Caki2 (cell line): ENCODE measurements around the gene NTF3. TPM values are rescaled to one million over a fixed set of nuclear protein-coding genes. Genes with fewer than 3 reads are reported as not detected.

Source experiments
- DNase-seq: peaks from one replicate; pipeline ENCODE4 v3.0.0-alpha.2; 2015; ENCODE audit warnings: low read depth
- in situ Hi-C: cut with HindIII; loops from 2 replicates; pipeline ENCODE4 v1.10.0; 2016; ENCODE audit warnings: low sequenced_read_pairs, low pct_unique_long_range_greater_than_20kb, mixed read lengths
- total RNA-seq: library from RNA; depleted of rRNA; stranded (reverse); fragments of >200 nt; shearing (Covaris generic); gene quantifications from 2 replicates; pipeline ENCODE4 v1.2.3, GENCODE V29; 2014; ENCODE audit warnings: low replicate concordance

Gene NTF3
- total RNA-seq, 1 experiment from 2014 or later = not detected

DNA sequence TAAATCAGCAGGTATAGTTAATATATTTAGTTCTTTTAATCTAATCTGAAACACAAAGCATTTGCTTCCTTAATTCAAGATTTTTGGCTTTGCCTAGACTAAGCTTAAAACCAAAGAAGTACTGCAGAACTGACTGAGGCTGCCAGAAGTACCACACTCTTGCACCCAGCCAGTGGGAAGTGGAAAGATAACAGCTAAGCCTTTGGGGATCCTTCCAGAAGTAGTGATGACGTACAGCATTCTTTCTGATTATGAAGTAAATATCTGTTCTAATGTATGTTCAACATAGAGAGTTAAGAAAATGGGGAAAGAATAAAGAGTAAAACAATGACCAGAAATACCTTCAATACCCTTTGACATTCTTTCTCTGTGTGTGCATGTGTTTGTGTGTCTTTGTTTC is 19.3 kb downstream of the NTF3 start:
- no peak for DNase-seq
- in situ Hi-C loops = no loop called here

DNA sequence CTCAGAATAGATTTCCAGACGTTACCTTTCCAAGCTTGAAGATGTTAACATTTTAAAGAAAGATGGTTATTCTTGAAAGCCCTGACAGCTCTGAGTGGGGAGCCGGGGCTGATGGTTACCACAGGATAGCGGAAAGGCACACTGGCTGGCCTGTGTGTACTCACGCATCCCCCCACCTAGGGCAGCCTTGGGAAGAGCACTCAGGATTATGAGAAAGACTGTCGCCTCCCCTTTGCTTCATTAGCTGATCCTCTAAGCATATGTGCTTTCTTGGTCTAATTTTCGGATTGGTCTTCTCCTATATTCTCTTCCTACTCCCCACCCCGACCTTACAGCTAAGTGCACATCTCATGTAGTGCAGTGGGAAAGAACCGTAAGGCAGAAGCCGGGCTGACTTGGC is 20.7 kb downstream of the NTF3 start:
- DNase-seq = no peak
- in situ Hi-C loops = no loop called here

DNA sequence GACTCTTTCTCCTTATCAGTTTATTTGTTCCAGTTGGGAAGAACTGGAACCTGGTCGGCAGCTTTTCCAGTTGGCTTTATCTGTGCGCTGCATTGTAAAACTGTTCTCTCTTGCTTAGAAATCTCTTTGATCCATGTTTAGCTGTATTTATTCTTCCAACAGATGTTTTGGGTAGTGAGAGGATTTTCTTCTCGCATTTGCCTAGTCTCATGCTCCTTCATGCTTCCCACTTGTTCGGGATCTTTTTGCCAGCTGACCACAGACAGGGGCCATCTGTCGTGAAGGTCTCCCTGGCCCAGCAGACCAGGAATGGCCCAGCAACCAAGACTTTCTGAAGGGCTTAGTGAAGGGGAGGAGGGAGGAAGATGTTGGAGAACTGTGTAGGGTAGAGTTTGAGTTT is 21.6 kb downstream of the NTF3 start:
- DNase-seq = no peak
- in situ Hi-C loops = no loop called here

DNA sequence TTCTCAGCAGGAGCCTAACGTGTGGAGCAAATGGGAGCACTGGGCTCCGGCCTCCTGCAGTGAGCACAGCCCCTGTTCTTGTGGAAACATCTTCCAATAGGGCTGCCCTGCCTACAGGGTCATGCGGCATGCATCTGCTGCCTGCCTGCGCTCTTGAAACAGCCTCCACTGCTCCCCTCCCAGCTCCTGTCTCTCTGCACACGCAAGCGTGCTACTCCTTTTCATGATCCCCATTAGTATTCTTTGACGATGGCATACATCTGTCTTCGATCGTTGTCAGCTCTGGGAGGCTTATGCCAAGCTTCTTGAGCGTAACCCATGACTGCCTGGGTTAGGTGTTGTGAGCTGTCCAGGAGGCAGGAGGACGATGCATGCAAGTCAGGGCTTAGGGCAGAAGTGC is 23.1 kb downstream of the NTF3 start:
- in situ Hi-C loops = no loop called here
- DNase-seq = no peak

DNA sequence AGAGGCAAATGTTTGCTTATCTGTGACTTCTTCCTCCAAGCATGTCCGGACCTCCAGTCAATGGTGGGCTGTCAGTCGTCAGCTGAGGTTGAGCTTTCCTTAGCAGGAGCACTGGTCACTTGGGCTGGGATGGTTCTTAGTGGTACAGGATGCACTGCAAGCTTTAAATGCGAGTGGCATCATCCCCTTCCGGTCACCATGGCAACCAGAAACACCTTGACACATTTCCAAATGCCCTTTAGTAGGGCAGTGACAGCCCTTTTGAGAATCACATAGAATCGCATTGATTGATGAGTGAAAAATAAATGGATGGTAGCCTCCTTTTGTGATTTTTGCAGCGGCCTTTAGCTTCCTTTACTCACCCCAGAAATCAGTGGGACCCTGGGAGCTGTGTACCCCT is 24.1 kb downstream of the NTF3 start:
- in situ Hi-C loops = no loop called here
- no peak for DNase-seq

DNA sequence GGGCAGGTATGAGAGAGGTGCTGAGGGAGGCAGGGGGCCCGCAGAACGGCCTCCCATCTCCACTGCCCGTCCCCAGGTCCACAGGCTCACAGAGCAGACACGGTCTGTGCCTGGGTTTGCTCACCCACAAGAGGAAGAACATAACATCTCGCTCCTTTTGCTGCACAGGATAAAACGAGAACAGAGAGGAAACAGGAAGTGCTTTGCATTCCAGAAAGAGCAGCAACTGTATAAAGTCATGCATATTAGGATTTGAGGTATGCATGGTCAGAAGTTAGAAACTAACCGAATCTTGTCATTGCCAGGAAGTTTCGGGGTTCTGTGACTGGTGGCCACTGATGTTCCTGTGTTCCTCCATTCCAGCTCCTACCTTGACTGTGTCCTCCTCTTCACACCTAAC is 25.0 kb downstream of the NTF3 start:
- no peak for DNase-seq
- in situ Hi-C loops = no loop called here

DNA sequence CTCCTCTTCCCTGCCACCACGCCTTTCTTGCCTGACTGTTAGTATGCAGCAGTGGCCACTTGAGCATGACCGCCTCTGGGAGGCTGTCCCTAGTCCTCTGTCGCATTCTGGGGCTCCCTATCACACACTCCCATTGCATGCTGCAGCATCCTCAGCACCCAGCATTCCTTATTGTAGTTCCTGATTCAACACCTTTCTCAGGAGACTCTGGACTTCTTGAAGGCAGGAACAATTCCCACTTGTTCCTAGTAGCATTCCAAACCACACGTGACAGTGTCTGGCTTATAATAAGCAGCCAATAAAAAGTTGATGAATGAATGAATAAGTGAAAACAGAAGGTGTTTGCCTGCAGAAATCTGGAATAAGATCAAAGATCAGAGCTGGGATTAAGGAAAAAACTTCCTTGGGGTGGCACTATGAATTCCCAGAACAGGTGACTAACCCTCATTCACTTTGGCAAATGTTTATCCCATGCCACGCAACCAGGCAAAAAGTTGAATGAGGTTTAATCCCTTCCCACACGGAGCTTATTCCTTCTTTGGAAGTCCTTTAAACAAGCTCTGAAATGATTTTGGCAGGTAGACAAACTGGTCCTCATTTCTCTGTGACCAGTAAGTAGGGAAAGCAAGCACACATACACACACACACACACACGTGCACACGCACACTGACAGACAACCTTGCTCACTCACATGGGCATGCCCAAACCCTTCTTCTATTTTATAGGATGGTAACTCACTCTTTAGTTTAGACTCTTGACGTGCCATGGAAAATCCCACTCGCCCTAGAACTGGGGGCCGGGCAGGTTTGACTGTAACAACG is 26.5 kb downstream of the NTF3 start:
- no peak for DNase-seq

DNA sequence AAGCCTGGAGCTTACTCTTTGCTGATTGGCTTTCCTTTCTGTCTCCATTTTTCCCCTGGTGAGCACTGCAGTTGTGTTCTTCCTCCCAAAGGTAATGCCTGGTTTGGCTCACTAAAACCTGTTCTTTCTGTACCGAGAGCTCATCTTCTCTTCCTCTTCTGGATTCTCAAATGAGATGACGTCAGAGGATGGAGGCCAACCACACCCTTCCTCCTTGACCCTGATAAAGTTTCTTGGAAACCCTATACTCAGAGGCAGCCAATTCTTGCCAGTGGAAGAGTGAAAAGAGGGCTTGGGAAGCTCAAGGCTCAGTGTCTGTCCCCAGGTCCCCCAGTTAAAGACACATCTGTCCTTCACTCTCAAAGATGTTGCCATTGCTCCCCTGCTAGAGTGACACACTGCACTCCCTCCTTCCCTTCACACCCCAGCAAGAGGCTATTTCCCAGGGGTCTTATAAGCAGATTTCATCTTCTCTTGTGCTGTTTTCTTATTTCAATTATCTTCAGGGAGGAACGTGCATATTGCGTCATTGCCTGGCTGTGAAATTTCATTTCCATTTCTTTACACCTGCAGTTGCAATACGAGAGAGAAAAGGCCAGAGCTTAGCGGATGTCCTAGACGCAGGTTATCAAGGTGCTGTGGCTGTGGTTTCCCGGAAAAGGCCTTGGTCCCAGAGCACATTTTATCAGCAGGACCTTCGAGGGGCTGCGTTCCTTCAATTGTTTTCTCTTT is 27.3 kb downstream of the NTF3 start:
- in situ Hi-C loops = no loop called here

More for the DNA sequence above, 26.5 kb downstream of the NTF3 start:
- in situ Hi-C loops = no loop called here

DNA sequence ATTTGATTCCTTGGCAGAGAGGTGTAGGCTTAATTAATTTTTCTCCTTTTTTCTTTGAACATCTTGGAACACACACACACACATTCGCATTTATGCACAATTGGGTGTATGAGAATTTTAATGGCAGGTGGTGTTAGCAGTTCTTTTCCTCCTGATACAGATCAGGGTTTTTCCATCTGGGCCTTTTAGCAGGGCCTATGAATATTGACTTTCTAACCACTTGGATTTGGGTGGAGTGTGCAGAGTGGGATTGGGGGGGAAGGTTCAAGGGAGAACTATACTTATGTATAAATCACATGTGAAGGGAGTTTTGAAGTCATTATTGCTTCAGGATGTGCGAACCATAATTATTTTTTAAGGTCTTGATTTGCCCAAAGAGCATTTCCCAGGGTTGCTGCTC is 28.9 kb downstream of the NTF3 start:
- in situ Hi-C loops = no loop called here
- no peak for DNase-seq

More for the DNA sequence above, 27.3 kb downstream of the NTF3 start:
- no peak for DNase-seq

DNA sequence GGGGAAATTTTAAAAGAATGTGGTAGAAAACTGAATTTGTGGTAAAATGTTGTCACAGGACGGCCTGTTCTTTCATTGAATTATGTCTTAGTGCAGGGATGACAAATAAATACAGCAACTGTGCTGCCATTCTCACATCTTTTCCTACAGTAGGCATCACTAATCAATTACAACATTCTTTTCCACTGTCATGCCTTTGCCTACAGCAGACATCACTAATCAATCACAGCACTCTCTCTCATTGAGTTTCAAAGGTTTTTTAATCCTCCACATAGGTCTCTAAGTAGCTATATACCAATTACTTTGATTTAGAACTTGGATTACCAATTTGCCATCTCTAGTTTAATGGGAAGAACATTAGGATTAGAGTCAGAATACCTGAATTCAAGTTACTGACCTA is 30.1 kb downstream of the NTF3 start:
- in situ Hi-C loops = no loop called here
- DNase-seq = no peak

DNA sequence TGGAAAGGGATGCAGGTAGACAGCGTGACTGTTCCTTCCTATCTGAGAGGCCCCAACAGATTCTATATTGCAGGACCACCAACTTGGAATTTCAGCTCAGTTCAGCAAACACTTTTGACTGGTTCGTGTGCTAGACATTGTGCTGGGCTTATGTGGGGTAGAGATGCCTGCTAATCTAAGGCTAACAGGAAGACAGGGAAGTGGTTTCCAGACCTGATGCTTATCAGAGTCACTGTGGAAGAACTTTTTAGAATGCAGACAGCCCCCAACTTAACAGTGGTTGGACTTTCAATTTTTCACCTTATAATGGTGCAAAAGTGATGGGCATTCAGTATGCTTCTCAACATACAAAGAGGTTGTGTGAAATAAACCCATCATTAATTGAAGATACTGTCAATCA is 32.2 kb downstream of the NTF3 start:
- in situ Hi-C loops = no loop called here
- no peak for DNase-seq

DNA sequence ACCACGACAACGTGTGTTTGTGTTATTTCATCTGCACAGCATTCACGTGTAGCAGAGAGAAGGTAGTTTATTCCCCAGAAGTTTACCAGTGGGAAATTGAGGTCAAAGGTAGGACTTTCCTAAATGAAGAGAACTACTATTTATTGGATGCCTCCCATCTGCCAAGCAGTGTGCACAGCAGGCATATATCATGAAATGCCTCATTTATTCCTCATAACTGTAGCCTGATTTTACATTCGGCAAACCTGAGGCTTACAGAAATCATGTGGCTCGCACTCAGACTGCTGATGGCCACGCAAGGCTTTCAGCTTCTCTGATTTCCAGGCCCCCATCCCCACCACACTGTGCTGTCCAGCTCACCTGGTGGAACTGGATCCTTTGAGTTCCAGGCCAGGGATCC is 33.5 kb downstream of the NTF3 start:
- in situ Hi-C loops = no loop called here
- DNase-seq = no peak

DNA sequence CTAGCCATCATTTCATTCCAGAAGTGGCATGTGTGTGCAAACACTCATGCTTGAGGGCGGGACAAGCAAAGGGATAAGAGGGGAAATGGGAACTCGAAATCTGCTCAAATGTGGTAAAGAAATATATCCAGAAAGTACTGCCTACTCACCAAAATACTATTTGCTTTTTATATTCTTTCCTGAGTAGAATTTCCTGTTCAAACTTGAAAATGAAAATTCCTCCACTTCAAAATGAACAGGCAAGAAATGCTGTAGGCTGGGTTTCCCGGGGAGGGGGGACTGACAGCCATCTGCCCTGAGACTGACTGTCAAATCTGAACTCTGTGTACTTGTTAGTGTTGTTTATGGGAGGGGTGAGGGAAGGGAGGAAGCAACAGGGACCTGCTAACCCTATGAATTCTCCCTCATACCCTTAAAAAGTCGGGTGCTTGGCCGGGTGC is 34.6 kb downstream of the NTF3 start:
- in situ Hi-C loops = no loop called here
- no peak for DNase-seq

DNA sequence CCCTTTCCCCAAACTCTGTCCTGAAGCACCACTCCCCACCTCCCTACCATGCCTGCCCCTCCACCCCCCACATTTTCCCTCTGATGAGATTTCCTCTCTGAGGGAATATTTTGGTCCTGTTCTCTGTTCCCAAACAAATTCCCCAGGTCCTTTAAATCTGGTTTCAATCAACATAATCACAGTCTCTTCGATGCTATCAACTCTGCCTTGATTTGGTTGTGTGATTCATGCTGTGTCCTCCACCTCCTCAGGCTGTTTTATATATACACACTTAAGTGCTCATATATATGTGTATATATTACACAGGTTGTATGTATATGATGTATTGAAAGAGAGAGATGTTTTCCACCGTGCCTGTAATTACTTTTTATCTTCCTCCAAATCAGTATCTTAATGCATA is 36.0 kb downstream of the NTF3 start:
- in situ Hi-C loops = no loop called here
- DNase-seq = no peak

DNA sequence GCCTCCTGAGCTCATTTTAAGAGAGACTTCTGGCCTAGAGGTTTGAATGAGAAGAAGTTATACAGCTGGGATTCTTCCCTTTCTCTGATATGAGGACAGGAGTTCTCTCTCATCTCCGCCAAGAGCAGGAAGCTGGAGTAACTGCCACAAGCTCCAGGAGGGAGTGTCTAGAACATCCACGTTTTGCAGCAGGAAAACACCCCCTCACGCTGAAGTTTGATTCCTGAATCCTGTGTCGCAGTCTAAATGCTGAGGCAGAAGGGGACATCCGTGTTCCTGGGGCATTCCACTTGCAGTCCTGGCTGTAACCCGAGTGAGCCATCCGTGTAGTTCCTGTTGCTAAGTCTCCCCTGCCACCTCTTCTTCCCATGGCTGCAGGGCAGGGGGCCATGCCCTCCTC is 38.3 kb downstream of the NTF3 start:
- DNase-seq = no peak
- in situ Hi-C loops = no loop called here

DNA sequence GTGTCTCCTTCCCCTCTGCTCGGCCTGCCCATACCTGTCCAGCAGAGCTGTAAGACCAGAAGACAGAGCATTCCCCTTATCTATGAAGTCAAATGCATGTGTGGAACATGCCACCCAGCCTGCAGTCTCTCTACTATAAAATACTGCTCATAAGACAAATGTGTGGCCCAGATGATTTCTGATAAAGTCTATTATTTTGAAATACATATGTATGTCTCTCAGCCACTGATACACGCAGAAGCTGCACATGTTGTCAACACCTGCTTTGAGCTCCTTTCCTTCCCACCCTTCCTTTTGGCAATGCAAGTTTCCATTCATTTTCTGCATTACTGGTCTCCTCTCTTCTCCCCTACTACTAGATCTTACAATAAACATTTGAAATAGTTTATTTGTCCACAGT is 38.8 kb downstream of the NTF3 start:
- in situ Hi-C loops = no loop called here
- no peak for DNase-seq

DNA sequence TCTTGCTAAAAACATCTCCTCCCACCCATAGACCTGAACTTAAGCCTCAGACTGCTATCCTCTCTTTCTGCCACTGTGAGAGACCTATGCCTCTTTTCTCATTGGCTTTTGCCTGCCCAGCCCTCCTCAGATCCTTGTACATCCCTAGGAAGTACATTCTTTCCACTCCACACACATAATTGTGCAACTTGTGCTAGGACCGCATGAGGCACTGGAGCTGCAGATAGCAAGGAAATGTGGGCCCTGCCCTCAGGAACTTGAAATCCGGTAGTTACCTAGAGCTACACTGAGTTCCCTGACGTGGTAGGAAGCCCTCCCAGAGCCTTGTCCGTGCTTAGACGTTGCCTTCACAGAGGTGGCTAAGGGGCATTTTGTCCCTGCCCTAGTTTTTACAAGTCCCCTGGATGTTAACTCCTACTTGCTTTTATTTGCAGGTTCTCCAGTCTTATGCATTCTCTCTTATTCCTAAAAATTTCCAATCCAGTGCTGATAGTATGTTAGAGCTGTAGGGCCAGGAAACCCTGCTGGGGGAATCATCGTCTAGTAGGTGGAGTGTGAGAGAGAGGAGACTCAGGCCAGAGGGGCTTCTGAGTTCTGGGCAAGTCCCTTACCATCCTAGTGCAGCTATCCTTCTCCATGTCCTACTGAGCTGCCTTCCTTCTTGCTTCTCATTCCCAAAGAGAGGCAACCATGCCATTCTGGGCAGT is 41.3 kb downstream of the NTF3 start:
- in situ Hi-C loops = no loop called here
- no peak for DNase-seq

DNA sequence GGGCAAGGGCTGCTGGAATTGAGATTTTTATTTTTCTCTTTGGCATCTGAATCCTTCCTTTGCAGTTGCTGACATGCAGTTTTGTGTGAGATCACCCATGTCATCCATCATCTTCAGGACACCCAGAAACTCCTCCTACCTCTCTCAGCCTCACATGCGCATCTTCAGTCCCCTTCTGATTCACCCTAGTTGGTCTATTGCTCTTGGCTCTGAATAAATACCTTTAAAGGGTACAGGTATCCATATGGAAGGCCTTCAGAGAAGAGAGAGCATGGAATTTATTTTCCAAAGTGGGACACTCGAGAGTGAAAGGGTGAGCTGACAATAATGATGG is 41.8 kb downstream of the NTF3 start:
- in situ Hi-C loops = no loop called here
- no peak for DNase-seq

DNA sequence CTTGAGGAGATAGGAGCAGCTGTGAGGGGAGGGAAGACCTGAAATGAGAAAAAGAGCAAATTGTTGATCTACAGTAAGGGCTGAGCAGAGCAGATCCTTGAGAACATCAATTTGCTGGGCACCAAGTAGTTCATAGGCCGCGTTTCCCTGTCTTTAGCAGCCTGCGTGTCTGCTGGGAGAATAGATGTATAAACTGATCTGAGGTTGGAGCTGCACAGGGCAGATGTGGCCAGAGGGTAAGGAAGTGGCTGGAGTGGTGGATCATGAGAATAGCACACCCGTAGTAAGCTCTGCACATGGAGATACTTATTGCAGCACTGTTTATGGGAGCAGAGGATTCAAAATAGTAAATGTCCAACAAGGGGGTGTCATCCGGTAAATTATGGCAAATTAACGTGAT is 44.4 kb downstream of the NTF3 start:
- in situ Hi-C loops = no loop called here
- DNase-seq = no peak
